Fibroblast of peridontal ligament (primary cell): ENCODE measurements around the gene SUPV3L1.
"Not testable (repeated sequence)": the region's sequence is repeated elsewhere in the genome, so short reads cannot be mapped to it uniquely, and the experiment has no call there.

Experiments
- DNase-seq: peaks from one replicate; pipeline ENCODE4 v3.0.0-alpha.2; 2010; ENCODE audit errors: extremely low read depth

The SUPV3L1 gene

GRCh38 chr10:69230128-69230527, 50.1 kb downstream of the SUPV3L1 start:
- no peak for DNase-seq

- peak; percentile 59 for DNase-seq
Observed at GRCh38 chr10:69232252-69232651, 52.2 kb downstream of the SUPV3L1 start.

- DNase-seq: no peak
Observed at GRCh38 chr10:69232736-69233480, 52.9 kb downstream of the SUPV3L1 start.

- no peak for DNase-seq
Observed at GRCh38 chr10:69234447-69234846, 54.4 kb downstream of the SUPV3L1 start.

- peak; percentile 82 for DNase-seq
Observed at GRCh38 chr10:69237528-69238159, 57.6 kb downstream of the SUPV3L1 start.

GRCh38 chr10:69239136-69239535, 59.1 kb downstream of the SUPV3L1 start:
- DNase-seq: no peak

GRCh38 chr10:69239816-69240434, 59.9 kb downstream of the SUPV3L1 start:
- DNase-seq: peak; percentile 57

GRCh38 chr10:69240455-69240854, 60.4 kb downstream of the SUPV3L1 start:
- DNase-seq: no peak

GRCh38 chr10:69241575-69241974, 61.5 kb downstream of the SUPV3L1 start:
- peak; percentile 58 for DNase-seq

- DNase-seq: peak; percentile 23
Observed at GRCh38 chr10:69242040-69242851, 62.2 kb downstream of the SUPV3L1 start.

- no peak for DNase-seq
Observed at GRCh38 chr10:69242852-69243212, 62.8 kb downstream of the SUPV3L1 start.

GRCh38 chr10:69243817-69244216, 63.8 kb downstream of the SUPV3L1 start:
- no peak for DNase-seq

- no peak for DNase-seq
Observed at GRCh38 chr10:69246036-69246435, 66.0 kb downstream of the SUPV3L1 start.

GRCh38 chr10:69246581-69247312, 66.7 kb downstream of the SUPV3L1 start:
- DNase-seq: no peak

- DNase-seq: no peak
Observed at GRCh38 chr10:69247313-69247710, 67.3 kb downstream of the SUPV3L1 start.

- DNase-seq: no peak
Observed at GRCh38 chr10:69248117-69248730, 68.2 kb downstream of the SUPV3L1 start.

GRCh38 chr10:69250041-69250440, 70.0 kb downstream of the SUPV3L1 start:
- no peak for DNase-seq

- DNase-seq: not testable (repeated sequence)
Observed at GRCh38 chr10:69251417-69251816, 71.4 kb downstream of the SUPV3L1 start.

- DNase-seq: no peak
Observed at GRCh38 chr10:69253171-69253570, 73.1 kb downstream of the SUPV3L1 start.

GRCh38 chr10:69254877-69255276, 74.8 kb downstream of the SUPV3L1 start:
- DNase-seq: no peak
